Thoracic aorta (tissue), 2 donors: Measurements from ENCODE around the gene EXOC4. TPM values are rescaled to one million over a fixed set of nuclear protein-coding genes. Genes with fewer than 3 reads are reported as not detected.

Source experiments
- ATAC-seq: fragments of 150-250 bp; one replicate; pipeline ENCODE4 v1.8.0; 2017; ENCODE audit warnings: low read depth; ENCODE audit not compliant: insufficient number of reproducible peaks, low FRiP score
- DNase-seq: peaks from one replicate; pipeline ENCODE4 v3.0.0-alpha.2; 2020; ENCODE audit warnings: low spot score
- H3K27ac ChIP-seq, 2 donors: fragments of 200-600 bp; sonication (generic); 1 replicate in 1 of 2; 2 replicates in 1 of 2; pipeline ENCODE4 v1.5.1; 2016; ENCODE audit warnings: mild to moderate bottlenecking in 2 of 2, moderate library complexity in 2 of 2
- H3K27me3 ChIP-seq: fragments of 200-600 bp; sonication (generic); replicated peaks from 2 replicates; pipeline ENCODE4 v1.6.0; 2016; ENCODE audit warnings: mild to moderate bottlenecking; ENCODE audit not compliant: insufficient read depth
- H3K36me3 ChIP-seq: fragments of 200-600 bp; sonication (generic); one replicate; pipeline ENCODE4 v1.5.1; 2016
- H3K4me1 ChIP-seq, 2 donors: fragments of 200-600 bp; sonication (generic); 1 replicate in 1 of 2; 2 replicates in 1 of 2; pipeline versions ENCODE4 v1.5.1 to v1.6.0; 2016; ENCODE audit warnings: low read depth in 2 of 2, mild to moderate bottlenecking in 1 of 2; ENCODE audit not compliant: control insufficient read depth in 1 of 2
- H3K4me3 ChIP-seq: fragments of 200-600 bp; sonication (generic); 2 replicates; pipeline ENCODE4 v1.5.1; 2016; ENCODE audit warnings: mild to moderate bottlenecking
- H3K9me3 ChIP-seq: fragments of 200-600 bp; sonication (generic); 2 replicates; pipeline ENCODE4 v1.5.1; 2016
- total RNA-seq, 2 donors: library from RNA; depleted of rRNA; stranded (reverse); fragments of >200 nt; gene quantifications; one replicate each; pipeline versions ENCODE4 v1.1.0 to v1.2.3, GENCODE V29; 2016
- TF ChIP-seq, protein P1 (sequence below): fragments of 200-600 bp; sonication (generic); IDR thresholded peaks from one replicate; pipeline ENCODE4 v1.5.1; 2019; ENCODE audit warnings: antibody characterized with exemption

Gene EXOC4
- total RNA-seq, 2 donors from 2014 or later: 65.3 to 72.8 TPM

- Histone ChIP-seq H3K4me3 (no peak overlapping the region), H3K27ac (no peak overlapping the region), H3K9me3 (no peaks in the 10 kb centered on the region), H3K27me3 (no peaks in the 10 kb centered on the region), H3K36me3 (peaks cover under 1% of the 10 kb centered on the region), H3K4me1 (no peaks in the 10 kb centered on the region)
- DNase-seq (no peak), ATAC-seq (no peak)
- TF ChIP-seq, protein P1, sequence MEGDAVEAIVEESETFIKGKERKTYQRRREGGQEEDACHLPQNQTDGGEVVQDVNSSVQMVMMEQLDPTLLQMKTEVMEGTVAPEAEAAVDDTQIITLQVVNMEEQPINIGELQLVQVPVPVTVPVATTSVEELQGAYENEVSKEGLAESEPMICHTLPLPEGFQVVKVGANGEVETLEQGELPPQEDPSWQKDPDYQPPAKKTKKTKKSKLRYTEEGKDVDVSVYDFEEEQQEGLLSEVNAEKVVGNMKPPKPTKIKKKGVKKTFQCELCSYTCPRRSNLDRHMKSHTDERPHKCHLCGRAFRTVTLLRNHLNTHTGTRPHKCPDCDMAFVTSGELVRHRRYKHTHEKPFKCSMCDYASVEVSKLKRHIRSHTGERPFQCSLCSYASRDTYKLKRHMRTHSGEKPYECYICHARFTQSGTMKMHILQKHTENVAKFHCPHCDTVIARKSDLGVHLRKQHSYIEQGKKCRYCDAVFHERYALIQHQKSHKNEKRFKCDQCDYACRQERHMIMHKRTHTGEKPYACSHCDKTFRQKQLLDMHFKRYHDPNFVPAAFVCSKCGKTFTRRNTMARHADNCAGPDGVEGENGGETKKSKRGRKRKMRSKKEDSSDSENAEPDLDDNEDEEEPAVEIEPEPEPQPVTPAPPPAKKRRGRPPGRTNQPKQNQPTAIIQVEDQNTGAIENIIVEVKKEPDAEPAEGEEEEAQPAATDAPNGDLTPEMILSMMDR: no peak
These were observed 79.0 kb downstream of the EXOC4 start for GRCh38 chr7:133331861-133332260.

DNA sequence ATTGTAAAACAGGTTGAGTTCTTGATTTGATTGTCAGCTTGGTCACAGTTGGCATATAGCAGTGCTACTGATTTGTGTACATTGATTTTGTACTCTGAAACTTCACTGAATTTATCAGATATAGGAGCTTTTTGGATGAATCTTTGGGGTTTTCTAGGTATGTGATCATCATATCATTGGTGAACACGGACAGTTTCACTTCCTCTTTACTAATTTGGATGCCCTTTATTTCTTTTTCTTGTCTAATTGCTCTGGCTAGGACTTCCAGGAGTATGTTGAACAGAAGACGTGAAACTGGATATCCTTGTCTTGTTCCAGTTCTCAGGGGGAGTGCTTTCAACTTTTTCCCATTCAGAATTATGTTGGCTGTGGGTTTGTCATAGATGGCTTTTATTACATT is 86.9 kb downstream of the EXOC4 start:
- no peaks in the 10 kb centered on the region for H3K27me3 ChIP-seq
- no peak overlapping the region for H3K4me3 ChIP-seq
- TF ChIP-seq, protein P1: no peak
- H3K27ac ChIP-seq: no peak overlapping the region
- DNase-seq (no peak), ATAC-seq (no peak)
- no peaks in the 10 kb centered on the region for H3K4me1 ChIP-seq
- H3K9me3 ChIP-seq: peaks cover 15% of the 10 kb centered on the region
- H3K36me3 ChIP-seq: no peaks in the 10 kb centered on the region

DNA sequence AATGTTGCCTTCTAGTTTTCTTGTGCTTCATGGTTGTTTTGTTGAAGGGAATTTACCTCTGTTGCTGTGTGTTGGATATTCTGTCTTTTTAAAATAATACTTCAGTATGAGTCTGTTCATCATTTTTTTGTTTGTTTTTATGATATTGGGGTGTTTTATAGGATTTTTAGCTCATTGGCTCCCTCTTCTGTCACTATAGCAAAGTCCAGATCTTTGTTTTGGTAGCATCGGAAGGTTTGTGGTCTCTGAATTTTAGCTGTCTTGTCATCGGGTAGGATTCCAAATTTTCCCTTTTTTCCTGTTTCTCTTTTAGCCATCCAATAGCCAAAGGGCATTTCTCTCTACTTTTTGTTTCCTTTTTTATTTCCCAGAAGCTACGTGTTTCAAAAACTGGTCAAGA is 91.4 kb downstream of the EXOC4 start:
- TF ChIP-seq, protein P1: no peak
- Histone ChIP-seq H3K9me3 (peaks cover 11% of the 10 kb centered on the region), H3K27ac (no peak overlapping the region), H3K27me3 (no peaks in the 10 kb centered on the region), H3K4me3 (no peak overlapping the region), H3K36me3 (no peaks in the 10 kb centered on the region), H3K4me1 (no peaks in the 10 kb centered on the region)
- no peak for DNase-seq
- no peak for ATAC-seq

DNA sequence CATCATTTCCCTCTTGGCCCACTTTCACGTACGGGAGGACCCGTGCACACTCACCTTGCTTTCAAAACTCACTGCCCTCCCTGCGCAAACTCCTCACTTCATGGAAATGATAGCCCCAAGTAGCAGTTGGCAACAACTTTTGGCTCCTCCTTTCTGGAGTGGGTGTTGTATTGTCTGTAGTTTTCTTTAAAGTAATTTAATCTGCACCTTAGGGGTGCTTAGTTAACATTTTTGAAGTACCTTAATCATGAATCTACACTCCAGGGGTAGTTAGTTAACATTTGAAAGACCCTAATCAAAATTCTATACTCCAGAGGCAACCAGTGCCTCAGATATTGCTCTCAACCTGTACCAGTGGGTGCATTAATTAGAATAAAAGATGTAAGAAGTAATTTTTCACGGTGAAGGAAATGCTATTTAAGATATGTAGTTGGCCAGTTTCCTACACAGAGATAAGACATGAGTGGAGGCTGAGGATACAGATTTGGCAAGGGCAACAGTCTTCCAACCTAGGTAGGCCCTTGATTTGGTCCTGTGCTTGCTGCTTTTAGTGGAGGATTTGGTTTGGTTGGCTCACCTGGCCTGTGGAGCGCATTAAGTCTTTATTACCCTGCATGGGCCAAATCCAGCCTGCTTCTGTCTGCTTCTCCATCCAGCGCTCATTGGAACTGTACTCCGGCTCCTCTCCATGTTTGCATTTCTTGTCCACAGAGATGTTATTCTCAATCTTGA is 93.0 kb downstream of the EXOC4 start:
- ATAC-seq: no peak
- DNase-seq: no peak
- H3K27me3 ChIP-seq: no peaks in the 10 kb centered on the region
- TF ChIP-seq, protein P1: no peak
- peaks cover 3% of the 10 kb centered on the region for H3K9me3 ChIP-seq
- no peaks in the 10 kb centered on the region for H3K4me1 ChIP-seq
- H3K36me3 ChIP-seq: no peaks in the 10 kb centered on the region
- H3K27ac ChIP-seq: no peak overlapping the region
- no peak overlapping the region for H3K4me3 ChIP-seq

- H3K4me3 ChIP-seq: no peak overlapping the region
- ATAC-seq: no peak
- no peaks in the 10 kb centered on the region for H3K4me1 ChIP-seq
- no peaks in the 10 kb centered on the region for H3K27me3 ChIP-seq
- TF ChIP-seq, protein P1: no peak
- no peak overlapping the region for H3K27ac ChIP-seq
- no peak for DNase-seq
- peaks cover 13% of the 10 kb centered on the region for H3K9me3 ChIP-seq
- H3K36me3 ChIP-seq: no peaks in the 10 kb centered on the region
These were observed 95.4 kb downstream of the EXOC4 start for GRCh38 chr7:133348250-133348649.
